ENCODE results near the gene C1orf159. TPM values are rescaled to one million over a fixed set of nuclear protein-coding genes. Genes with fewer than 3 reads are reported as not detected.

The C1orf159 gene
- total and polyA plus RNA-seq, 2 experiments from 2014 or later, result 11.4 to 13.1 TPM

GRCh38 chr1:1114431-1114830 is 1.5 kb downstream of the C1orf159 start:
- Histone ChIP-seq H3K4me1 (ENCODE audit: insufficient read depth) (no peaks in the 10 kb centered on the region), H3K4me3 (no peak overlapping the region), H3K79me2 (ENCODE audit: insufficient read depth) (peaks cover 24% of the 10 kb centered on the region), H2AFZ (no peak overlapping the region), H3F3A (ENCODE audit: insufficient read depth) (no peaks in the 10 kb centered on the region), H3K27me3 (replicated peaks; ENCODE audit: insufficient read depth) (no peaks in the 10 kb centered on the region), H3K4me2 (ENCODE audit: unreplicated experiment) (no peak overlapping the region), H4K20me1 (ENCODE audit: insufficient read depth) (no peaks in the 10 kb centered on the region), H3K9me2 (ENCODE audit: insufficient read depth) (no peaks in the 10 kb centered on the region), H3K36me3 (ENCODE audit: low read depth) (no peaks in the 10 kb centered on the region), H3K27ac (no peak overlapping the region), H3K9me3 (ENCODE audit: low read depth) (no peaks in the 10 kb centered on the region), H3K9ac (peak overlapping the region; percentile 55; the same call in 1 of the 2 replicates)
- WGBS, 2 experiments (ENCODE audit: low coverage in 1 of 2, low lambda C conversion rate in 2 of 2, missing lambda C conversion rate in 2 of 2), result 82 to 85% methylated on average over 13 of the region's 13 CpGs
- in situ Hi-C loops (cut with MboI), result no loop called here
- no peak for DNase-seq
- TF ChIP-seq EZH2phosphoT487 (IDR thresholded peaks at IDR 0.05; ENCODE audit: insufficient read depth, low read depth) (no peak), EZH2 (IDR thresholded peaks at IDR 0.05; ENCODE audit: insufficient read depth, poor library complexity, severe bottlenecking) (no peak)

- H3K27me3 ChIP-seq (replicated peaks; ENCODE audit: insufficient read depth), result no peaks in the 10 kb centered on the region
- WGBS, 2 experiments (ENCODE audit: low coverage in 1 of 2, low lambda C conversion rate in 2 of 2, missing lambda C conversion rate in 2 of 2), result 98 to 99% methylated on average over 25 to 30 of the region's 30 CpGs
- peaks cover 31% of the 10 kb centered on the region for H3K79me2 ChIP-seq (ENCODE audit: insufficient read depth)
These were observed 3.5 kb downstream of the C1orf159 start for GRCh38 chr1:1112237-1112985.

GRCh38 chr1:1111516-1112236 is 4.2 kb downstream of the C1orf159 start:
- WGBS, 2 experiments (ENCODE audit: low coverage in 1 of 2, low lambda C conversion rate in 2 of 2, missing lambda C conversion rate in 2 of 2), result 97% methylated on average over 28 of the region's 28 CpGs
- Histone ChIP-seq H4K20me1 (ENCODE audit: insufficient read depth) (no peaks in the 10 kb centered on the region), H3K4me1 (ENCODE audit: insufficient read depth) (no peaks in the 10 kb centered on the region), H3K27ac (no peak overlapping the region), H3K4me2 (ENCODE audit: unreplicated experiment) (no peak overlapping the region), H3K79me2 (ENCODE audit: insufficient read depth) (peaks cover 37% of the 10 kb centered on the region), H3K9me2 (ENCODE audit: insufficient read depth) (no peaks in the 10 kb centered on the region), H3K9me3 (ENCODE audit: low read depth) (no peaks in the 10 kb centered on the region), H3K36me3 (ENCODE audit: low read depth) (no peaks in the 10 kb centered on the region), H3K4me3 (no peak overlapping the region), H3K9ac (no peak overlapping the region), H3F3A (ENCODE audit: insufficient read depth) (no peaks in the 10 kb centered on the region), H3K27me3 (replicated peaks; ENCODE audit: insufficient read depth) (no peaks in the 10 kb centered on the region), H2AFZ (no peak overlapping the region)
- no peak for TF ChIP-seq EZH2phosphoT487 (IDR thresholded peaks at IDR 0.05; ENCODE audit: insufficient read depth, low read depth)
- no peak for TF ChIP-seq EZH2 (IDR thresholded peaks at IDR 0.05; ENCODE audit: insufficient read depth, poor library complexity, severe bottlenecking)
- in situ Hi-C loops (cut with MboI), result no loop called here
- DNase-seq, result no peak

More at GRCh38 chr1:1112237-1112985, 3.5 kb downstream of the C1orf159 start:
- H3K36me3 ChIP-seq (ENCODE audit: low read depth), result no peaks in the 10 kb centered on the region
- no peak overlapping the region for H3K4me2 ChIP-seq (ENCODE audit: unreplicated experiment)
- no peak for TF ChIP-seq EZH2 (IDR thresholded peaks at IDR 0.05; ENCODE audit: insufficient read depth, poor library complexity, severe bottlenecking)
- no peaks in the 10 kb centered on the region for H4K20me1 ChIP-seq (ENCODE audit: insufficient read depth)
- in situ Hi-C loops (cut with MboI), result no loop called here
- H3K9me3 ChIP-seq (ENCODE audit: low read depth), result no peaks in the 10 kb centered on the region
- no peak overlapping the region for H3K4me3 ChIP-seq
- DNase-seq, result no peak
- no peak overlapping the region for H3K27ac ChIP-seq
- no peaks in the 10 kb centered on the region for H3K9me2 ChIP-seq (ENCODE audit: insufficient read depth)
- H3K4me1 ChIP-seq (ENCODE audit: insufficient read depth), result no peaks in the 10 kb centered on the region
- no peak overlapping the region for H3K9ac ChIP-seq
- H2AFZ ChIP-seq, result no peak overlapping the region
- H3F3A ChIP-seq (ENCODE audit: insufficient read depth), result no peaks in the 10 kb centered on the region

GRCh38 chr1:1110561-1110971 is 5.3 kb downstream of the C1orf159 start:
- no peaks in the 10 kb centered on the region for H3F3A ChIP-seq (ENCODE audit: insufficient read depth)
- H3K27me3 ChIP-seq (replicated peaks; ENCODE audit: insufficient read depth), result no peaks in the 10 kb centered on the region
- no peak for TF ChIP-seq EZH2phosphoT487 (IDR thresholded peaks at IDR 0.05; ENCODE audit: insufficient read depth, low read depth)
- TF ChIP-seq EZH2 (IDR thresholded peaks at IDR 0.05; ENCODE audit: insufficient read depth, poor library complexity, severe bottlenecking), result no peak
- no peaks in the 10 kb centered on the region for H3K9me3 ChIP-seq (ENCODE audit: low read depth)
- H3K9me2 ChIP-seq (ENCODE audit: insufficient read depth), result no peaks in the 10 kb centered on the region
- WGBS, 2 experiments (ENCODE audit: low coverage in 1 of 2, low lambda C conversion rate in 2 of 2, missing lambda C conversion rate in 2 of 2), result 88 to 90% methylated on average over 29 of the region's 29 CpGs
- no peaks in the 10 kb centered on the region for H3K4me1 ChIP-seq (ENCODE audit: insufficient read depth)
- H2AFZ ChIP-seq, result no peak overlapping the region
- no peaks in the 10 kb centered on the region for H3K36me3 ChIP-seq (ENCODE audit: low read depth)
- H3K79me2 ChIP-seq (ENCODE audit: insufficient read depth), result peaks cover 37% of the 10 kb centered on the region
- in situ Hi-C loops (cut with MboI), result no loop called here
- H3K9ac ChIP-seq, result no peak overlapping the region
- H3K27ac ChIP-seq, result no peak overlapping the region
- no peak overlapping the region for H3K4me3 ChIP-seq
- DNase-seq, result no peak
- H3K4me2 ChIP-seq (ENCODE audit: unreplicated experiment), result no peak overlapping the region
- H4K20me1 ChIP-seq (ENCODE audit: insufficient read depth), result no peaks in the 10 kb centered on the region
